Cardiac muscle cell (in vitro differentiated cells and primary cell): ENCODE results near the gene LGR4. TPM values are rescaled to one million over a fixed set of nuclear protein-coding genes. Genes with fewer than 3 reads are reported as not detected.
"Not testable (repeated sequence)": the region's sequence is repeated elsewhere in the genome, so short reads cannot be mapped to it uniquely, and the experiment has no call there.

Experiments
- DNase-seq, 2 donors: peaks; one replicate each; pipeline versions ENCODE4 v3.0.0 to v3.0.0-alpha.2; 2010 to 2017; ENCODE audit warnings: low read depth in 1 of 2, low spot score in 1 of 2
- H3K27ac ChIP-seq: fragments of 200-600 bp; sonication (generic); 2 replicates; pipeline ENCODE4 v1.5.1; 2016
- H3K27me3 ChIP-seq: fragments of 200-600 bp; sonication (generic); 2 replicates; pipeline ENCODE4 v1.6.0; 2016; ENCODE audit warnings: control low read depth
- H3K36me3 ChIP-seq: fragments of 200-600 bp; sonication (generic); 2 replicates; pipeline ENCODE4 v1.5.1; 2016; ENCODE audit warnings: control low read depth
- H3K4me1 ChIP-seq: fragments of 200-600 bp; sonication (generic); 2 replicates; pipeline ENCODE4 v1.8.1; 2017; ENCODE audit warnings: low read depth, mild to moderate bottlenecking, mixed run types
- H3K4me3 ChIP-seq: fragments of 200-600 bp; sonication (generic); 2 replicates; pipeline ENCODE4 v1.5.1; 2016; ENCODE audit warnings: mild to moderate bottlenecking
- H3K9me3 ChIP-seq: fragments of 200-600 bp; sonication (generic); 2 replicates; pipeline ENCODE4 v1.5.1; 2017; ENCODE audit warnings: low read depth, mild to moderate bottlenecking, control low read depth
- CTCF ChIP-seq: IDR thresholded peaks from 2 replicates; pipeline ENCODE4 v1.5.1; 2012; ENCODE audit warnings: low read depth, mild to moderate bottlenecking, low read length
- polyA plus RNA-seq: library from polyadenylated mRNA; unstranded; fragments of >200 nt; fragmentation: Nextera tagmentation; extraction: Ambion mirVana; gene quantifications from 2 replicates; pipeline ENCODE4 v1.2.1, GENCODE V29; 2016
- total RNA-seq: library from RNA; depleted of rRNA; stranded (reverse); fragments of >200 nt; gene quantifications from 2 replicates; pipeline ENCODE4 v1.2.3, GENCODE V29; 2016

LGR4 gene
- total and polyA plus RNA-seq, 2 experiments from 2014 or later = 52.4 to 89.3 TPM

- Histone ChIP-seq H3K9me3 (no peaks in the 10 kb centered on the region), H3K4me3 (no peak overlapping the region), H3K36me3 (no peaks in the 10 kb centered on the region), H3K27me3 (no peaks in the 10 kb centered on the region), H3K27ac (no peak overlapping the region), H3K4me1 (peaks cover 28% of the 10 kb centered on the region)
- no peak for TF ChIP-seq CTCF
- DNase-seq = no peak
These were observed 124.9 kb downstream of the LGR4 start for GRCh38 chr11:27347359-27348339.

- no peaks in the 10 kb centered on the region for H3K36me3 ChIP-seq
- no peaks in the 10 kb centered on the region for H3K27me3 ChIP-seq
- H3K4me3 ChIP-seq = no peak overlapping the region
- peak in 1 of 2 donors; percentile 91 for DNase-seq
- TF ChIP-seq CTCF = no peak
- peak overlapping the region; percentile 72 for H3K27ac ChIP-seq
- H3K4me1 ChIP-seq = peaks cover 21% of the 10 kb centered on the region
- no peaks in the 10 kb centered on the region for H3K9me3 ChIP-seq
These were observed 132.6 kb downstream of the LGR4 start for GRCh38 chr11:27339941-27340340.

GRCh38 chr11:27334764-27335163 is 137.8 kb downstream of the LGR4 start:
- DNase-seq, H3K27me3 ChIP-seq, H3K9me3 ChIP-seq, H3K27ac ChIP-seq, H3K36me3 ChIP-seq, H3K4me3 ChIP-seq: not testable (repeated sequence)
- H3K4me1 ChIP-seq = peaks cover 18% of the 10 kb centered on the region

- no peaks in the 10 kb centered on the region for H3K27me3 ChIP-seq
- no peak overlapping the region for H3K4me3 ChIP-seq
- TF ChIP-seq CTCF = no peak
- no peaks in the 10 kb centered on the region for H3K9me3 ChIP-seq
- peak in 1 of 2 donors; percentile 56 for DNase-seq
- H3K4me1 ChIP-seq = peaks cover 12% of the 10 kb centered on the region
- peak overlapping the region; percentile 34 for H3K27ac ChIP-seq
- no peaks in the 10 kb centered on the region for H3K36me3 ChIP-seq
These were observed 140.6 kb downstream of the LGR4 start for GRCh38 chr11:27331981-27332380.

- Histone ChIP-seq H3K9me3 (no peaks in the 10 kb centered on the region), H3K4me1 (peaks cover 12% of the 10 kb centered on the region), H3K27me3 (no peaks in the 10 kb centered on the region), H3K4me3 (no peak overlapping the region), H3K36me3 (no peaks in the 10 kb centered on the region), H3K27ac (no peak overlapping the region)
- DNase-seq = no peak
- TF ChIP-seq CTCF = no peak
These were observed 141.8 kb downstream of the LGR4 start for GRCh38 chr11:27330633-27331270.
